HepG2 (cell line): ENCODE measurements around the gene BAHCC1. TPM values are rescaled to one million over a fixed set of nuclear protein-coding genes. Genes with fewer than 3 reads are reported as not detected.

ENCODE experiments used
- ATAC-seq: fragments of 200-7000 bp; cut with Tn5 transposase; 3 replicates; pipeline ENCODE4 v1.9.1; 2020; ENCODE audit warnings: mild to moderate bottlenecking, moderate library complexity
- BruUV-seq: library from RNA; stranded (reverse); fragments of 400-500 nt; replicated peaks from 2 replicates; lab custom pipeline; 2021; lab: Mats Ljungman, UMichigan
- CTCF ChIA-PET: fragments of 300-600 bp; formaldehyde crosslinking; extraction: SDS; loops from one replicate; lab custom pipeline; 2021; ENCODE audit warnings: low total read pairs, inconsistent platforms, low intra/inter-chr PET ratio; lab: Yijun Ruan, JAX
- POLR2A ChIA-PET: fragments of 350-600 bp; sonication (Branson Sonifier 250); formaldehyde crosslinking; loops from one replicate; lab custom pipeline; 2020; ENCODE audit warnings: antibody characterized with exemption, inconsistent platforms; lab: Yijun Ruan, JAX
- DNase-seq: peaks from one replicate; pipeline ENCODE4 v3.0.0-alpha.2; 2015; ENCODE audit warnings: low spot score
- FAIRE-seq: peaks from 3 replicates; lab custom pipeline; 2011; peaks lifted over from hg19 to GRCh38; lab: Jason Lieb, UNC
- H2AFZ ChIP-seq: one replicate; pipeline ENCODE4 v1.6.1; 2011; ENCODE audit warnings: low read length, inconsistent platforms
- H3K27ac ChIP-seq: fragments of 300-600 bp; 3 replicates; pipeline ENCODE4 v1.8.0; 2011; ENCODE audit warnings: mixed run types, mild to moderate bottlenecking, mixed read lengths, low read length, inconsistent platforms; ENCODE audit not compliant: insufficient read depth; ENCODE audit errors: extremely low read length
- H3K27me3 ChIP-seq, 2 experiments: fragments of 200-600 bp in 1 of 2; 2 replicates in 1 of 2; 3 replicates in 1 of 2; pipeline versions ENCODE4 v1.6.0 to v1.8.0; 2011; ENCODE audit warnings: low read length in 2 of 2, mild to moderate bottlenecking in 2 of 2, moderate library complexity in 2 of 2, inconsistent platforms in 1 of 2; ENCODE audit not compliant: insufficient read depth in 2 of 2, control insufficient read depth in 1 of 2
- H3K36me3 ChIP-seq, 2 experiments: fragments of 200-600 bp in 1 of 2; replicated peaks in 1 of 2; 2 replicates in 1 of 2; 3 replicates in 1 of 2; pipeline versions ENCODE4 v1.5.1 to v1.8.0; 2011; ENCODE audit warnings: low read length in 2 of 2, inconsistent platforms in 1 of 2; ENCODE audit not compliant: insufficient read depth in 2 of 2, control insufficient read depth in 1 of 2
- H3K4me1 ChIP-seq: 2 replicates; pipeline ENCODE4 v1.5.1; 2012; ENCODE audit warnings: low read length, inconsistent platforms; ENCODE audit not compliant: insufficient read depth
- H3K4me2 ChIP-seq: 2 replicates; pipeline ENCODE4 v1.6.0; 2011; ENCODE audit warnings: low read depth, low read length, inconsistent platforms
- H3K4me3 ChIP-seq, 3 experiments: fragments of 200-600 bp in 1 of 3; sonication (generic), shearing (Covaris generic) in 1 of 3; replicated peaks in 1 of 3; 2 replicates each; pipeline ENCODE4 v1.5.1; 2011 to 2016; ENCODE audit warnings: low read length in 3 of 3, inconsistent platforms in 2 of 3, low read depth in 2 of 3, mild to moderate bottlenecking in 2 of 3, control low read depth in 1 of 3, mixed read lengths in 1 of 3; ENCODE audit not compliant: insufficient read depth in 1 of 3
- H3K79me2 ChIP-seq: one replicate; pipeline ENCODE4 v1.6.1; 2011; ENCODE audit warnings: low read length, inconsistent platforms; ENCODE audit not compliant: insufficient read depth
- H3K9ac ChIP-seq: 2 replicates; pipeline ENCODE4 v1.6.0; 2011; ENCODE audit warnings: mild to moderate bottlenecking, low read depth, low read length, inconsistent platforms; ENCODE audit not compliant: insufficient read depth
- H3K9me3 ChIP-seq: 2 replicates; pipeline ENCODE4 v1.5.1; 2012; ENCODE audit warnings: mild to moderate bottlenecking, low read length
- H4K20me1 ChIP-seq: 2 replicates; pipeline ENCODE4 v1.6.0; 2011; ENCODE audit warnings: inconsistent platforms, mild to moderate bottlenecking, low read length, moderate library complexity; ENCODE audit not compliant: insufficient read depth
- GABPB1 ChIP-seq: IDR thresholded peaks from 2 replicates; pipeline ENCODE4 v1.6.1; 2016; ENCODE audit warnings: mild to moderate bottlenecking, missing genetic modification reagents, moderate library complexity, missing compliant biosample characterization
- HNRNPLL ChIP-seq: fragments of 200-400 bp; formaldehyde crosslinking; IDR thresholded peaks from 2 replicates; pipeline ENCODE4 v1.6.1; 2017; ENCODE audit warnings: mild to moderate bottlenecking, low read depth, low read length; ENCODE audit not compliant: poor library complexity, severe bottlenecking
- KMT2A ChIP-seq: sonication (generic); formaldehyde crosslinking; IDR thresholded peaks from 2 replicates; pipeline ENCODE4 v1.4.0; 2020; ENCODE audit warnings: missing genetic modification reagents
- PAWR ChIP-seq: sonication (generic); formaldehyde crosslinking; IDR thresholded peaks from 2 replicates; pipeline ENCODE4 v1.4.0; 2020; ENCODE audit warnings: missing genetic modification reagents, mild to moderate bottlenecking, borderline replicate concordance
- RFX3 ChIP-seq: IDR thresholded peaks from 2 replicates; pipeline ENCODE4 v1.6.1; 2016; ENCODE audit warnings: missing biosample characterization, missing genetic modification reagents
- ZNF263 ChIP-seq: sonication (generic); formaldehyde crosslinking; IDR thresholded peaks from 2 replicates; pipeline ENCODE4 v1.4.0; 2020; ENCODE audit warnings: missing genetic modification reagents
- ZNF724P ChIP-seq: sonication (generic); formaldehyde crosslinking; IDR thresholded peaks from 2 replicates; pipeline ENCODE4 v1.8.0; 2022; ENCODE audit warnings: missing genetic modification reagents, borderline replicate concordance
- ZNF879 ChIP-seq: sonication (generic); formaldehyde crosslinking; IDR thresholded peaks from 2 replicates; pipeline ENCODE4 v1.8.1; 2023; ENCODE audit warnings: missing genetic modification reagents
- WGBS: methylation state at CpG from one replicate; pipeline ENCODE4 v1.1.6; 2017; ENCODE audit warnings: low lambda C conversion rate; 5-methylcytosine and 5-hydroxymethylcytosine counted together
- in situ Hi-C: cut with HindIII; loops from 2 replicates; pipeline ENCODE4 v1.10.0; 2017; ENCODE audit warnings: low pct_unique_long_range_greater_than_20kb; ENCODE audit not compliant: extremely low pct_ligation_motif_present
- intact Hi-C: fragments of 100-400 bp; cut with micrococcal nuclease; formaldehyde crosslinking; loops from one replicate; pipeline ENCODE4 v1.10.0; 2022; ENCODE audit not compliant: unreplicated experiment
- polyA plus RNA-seq, 8 experiments: library from polyadenylated mRNA; depleted of rRNA in 3 of 8; stranded (reverse) in 7 of 8; unstranded in 1 of 8; fragments of >200 nt; fragmentation: Illumina TruSeq in 4 of 8; extraction: Trizol in 4 of 8; gene quantifications; 2 replicates each; pipeline versions ENCODE4 v1.2.1 to v1.2.3, GENCODE V29; 2011 to 2016; ENCODE audit warnings: low read depth in 4 of 8, missing spikeins in 1 of 8, mixed read lengths in 1 of 8; ENCODE audit not compliant: insufficient read depth in 1 of 8
- total RNA-seq, 5 experiments: library from RNA; depleted of rRNA; stranded (reverse); fragments of >200 nt; fragmentation: Illumina TruSeq; extraction: Trizol; gene quantifications; 2 replicates each; pipeline ENCODE4 v1.2.3, GENCODE V29; 2016; ENCODE audit warnings: low read depth in 1 of 5
- TF ChIP-seq, protein P1 (sequence below): sonication (generic); formaldehyde crosslinking; IDR thresholded peaks from 2 replicates; pipeline ENCODE4 v1.5.1; 2020; ENCODE audit warnings: mild to moderate bottlenecking, missing genetic modification reagents, moderate library complexity
- TF ChIP-seq, protein P2 (sequence below): sonication (generic); formaldehyde crosslinking; IDR thresholded peaks from 2 replicates; pipeline ENCODE4 v1.4.0; 2020; ENCODE audit warnings: missing genetic modification reagents
- TF ChIP-seq, protein P3 (sequence below): sonication (generic); formaldehyde crosslinking; IDR thresholded peaks from 2 replicates; pipeline ENCODE4 v1.5.0; 2020; ENCODE audit warnings: missing genetic modification reagents

The BAHCC1 gene
- total and polyA plus RNA-seq, 2 of the 13 experiments (the other 11 are each of a cell fraction or from before 2014, with no cell fraction given): 1.4 to 1.7 TPM

DNA sequence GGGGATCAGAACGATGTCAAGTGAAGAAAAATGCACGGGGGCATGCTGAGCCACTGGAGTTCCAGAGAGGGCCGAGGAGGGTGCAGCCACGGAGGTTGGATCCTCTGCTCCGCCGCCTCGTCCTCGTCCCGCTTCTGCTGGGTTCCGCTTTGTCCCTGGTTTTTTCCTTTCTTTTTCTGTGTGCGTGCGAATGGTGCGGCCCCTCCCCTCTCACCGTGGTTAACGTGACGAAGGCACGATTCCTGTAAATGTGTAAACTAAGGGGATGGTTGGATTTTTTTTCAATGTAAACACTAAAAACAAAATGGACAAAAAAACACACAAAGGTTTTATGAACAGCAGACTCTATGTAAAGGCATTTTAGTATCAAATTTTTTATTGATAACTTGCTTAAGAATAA is 70.7 kb downstream of the BAHCC1 start:
- WGBS: 61% methylated on average over 17 of the region's 17 CpGs
- ATAC-seq (no peak), FAIRE-seq (no peak), DNase-seq (no peak)
- Histone ChIP-seq H3K79me2 (no peaks in the 10 kb centered on the region), H3K36me3 (no peaks in the 10 kb centered on the region; a peak in 1 of 5 replicates), H3K27me3 (peaks cover 3 to 26% of the 10 kb centered on the region in 2 experiments; a peak in 4 of 5 replicates), H3K9ac (no peak overlapping the region), H4K20me1 (no peaks in the 10 kb centered on the region), H3K4me1 (peaks cover 46% of the 10 kb centered on the region), H3K4me2 (no peak overlapping the region), H3K27ac (no peak overlapping the region), H3K9me3 (no peaks in the 10 kb centered on the region), H3K4me3 (0 out of 6 replicates have a peak overlapping the region, but pooled peaks of 1 of the 3 experiments have one; percentile 11), H2AFZ (no peak overlapping the region)
- no TSS peak for BruUV-seq
- TF ChIP-seq RFX3 (CRISPR knock-in tag) (no peak), ZNF879 (CRISPR knock-in tag) (no peak), KMT2A (CRISPR knock-in tag) (no peak)
- intact Hi-C loops: no loop called here
- in situ Hi-C loops: no loop called here
- ChIA-PET POLR2A (no interaction called here), CTCF (no interaction called here)

DNA sequence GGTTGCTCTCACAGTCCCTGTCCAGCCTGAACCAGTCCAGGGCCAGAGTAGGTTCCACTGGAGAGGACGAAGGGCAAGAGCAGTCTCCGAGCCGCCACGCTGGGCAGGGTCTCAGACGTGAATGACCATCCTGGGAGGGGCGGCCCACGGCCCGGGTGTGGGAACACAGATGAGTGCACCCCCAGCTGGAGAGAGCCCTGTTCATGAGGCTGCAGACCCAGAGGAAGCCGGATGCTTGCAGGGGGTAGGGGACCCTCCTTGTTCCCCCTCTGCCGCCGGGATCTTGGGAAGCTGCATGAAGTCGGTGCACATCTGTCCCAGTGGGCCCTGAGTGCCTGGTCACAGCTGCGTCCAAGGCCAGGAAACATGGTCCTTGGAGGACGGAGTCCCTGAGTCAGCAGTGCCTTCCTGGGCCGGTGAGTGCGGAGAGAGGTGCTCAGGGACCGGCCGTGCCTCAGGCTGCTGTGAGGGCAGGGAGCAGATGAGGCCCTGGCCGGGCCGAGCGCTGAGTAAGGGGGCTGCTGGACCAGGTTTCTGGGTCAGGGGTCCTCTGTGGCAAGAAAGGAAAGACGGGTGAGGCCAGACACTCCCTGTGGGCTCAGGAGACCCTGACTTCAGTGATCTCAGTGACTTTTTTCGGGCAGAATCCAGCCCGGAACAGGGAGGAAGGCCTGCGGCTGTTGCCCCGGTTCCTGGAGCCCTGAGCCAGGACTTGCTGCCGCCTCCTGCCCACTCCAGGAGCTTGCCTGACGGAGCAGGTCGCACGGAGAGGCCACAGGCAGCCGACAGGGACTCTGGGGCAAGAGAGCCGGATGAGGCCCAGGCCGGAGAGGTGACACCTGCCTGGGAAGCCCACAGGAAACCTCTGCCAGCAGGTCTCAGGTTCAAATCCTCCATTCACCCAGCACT is 71.6 kb downstream of the BAHCC1 start:
- Histone ChIP-seq H3K36me3 (no peaks in the 10 kb centered on the region; a peak in 1 of 5 replicates), H3K9me3 (no peaks in the 10 kb centered on the region), H3K27ac (no peak overlapping the region), H3K4me3 (peak overlapping the region; percentile 0 to 64 (median 28); a peak in 5 of 6 replicates), H3K9ac (peak overlapping the region; percentile 64), H3K4me2 (peak overlapping the region; percentile 85), H3K27me3 (peaks cover 3 to 26% of the 10 kb centered on the region in 2 experiments; a peak in 4 of 5 replicates), H3K79me2 (no peaks in the 10 kb centered on the region), H2AFZ (no peak overlapping the region), H4K20me1 (no peaks in the 10 kb centered on the region), H3K4me1 (peaks cover 46% of the 10 kb centered on the region)
- in situ Hi-C loops (no loop called here), intact Hi-C loops (no loop called here)
- FAIRE-seq: peak; percentile 32
- POLR2A ChIA-PET: interaction anchor here (0.7 kb wide), 1 partner anchor 72 kb away, joined by 3 read pairs; the partner anchor contains the start of gene BAHCC1
- CTCF ChIA-PET: no interaction called here
- no TSS peak for BruUV-seq
- DNase-seq: peak; percentile 29
- WGBS: 21% methylated on average over 17 of the region's 33 CpGs
- ATAC-seq: peak; percentile 77
- peak; percentile 39; the same call in 1 of the 2 replicates for TF ChIP-seq ZNF263 (CRISPR knock-in tag)
- TF ChIP-seq, protein P1, sequence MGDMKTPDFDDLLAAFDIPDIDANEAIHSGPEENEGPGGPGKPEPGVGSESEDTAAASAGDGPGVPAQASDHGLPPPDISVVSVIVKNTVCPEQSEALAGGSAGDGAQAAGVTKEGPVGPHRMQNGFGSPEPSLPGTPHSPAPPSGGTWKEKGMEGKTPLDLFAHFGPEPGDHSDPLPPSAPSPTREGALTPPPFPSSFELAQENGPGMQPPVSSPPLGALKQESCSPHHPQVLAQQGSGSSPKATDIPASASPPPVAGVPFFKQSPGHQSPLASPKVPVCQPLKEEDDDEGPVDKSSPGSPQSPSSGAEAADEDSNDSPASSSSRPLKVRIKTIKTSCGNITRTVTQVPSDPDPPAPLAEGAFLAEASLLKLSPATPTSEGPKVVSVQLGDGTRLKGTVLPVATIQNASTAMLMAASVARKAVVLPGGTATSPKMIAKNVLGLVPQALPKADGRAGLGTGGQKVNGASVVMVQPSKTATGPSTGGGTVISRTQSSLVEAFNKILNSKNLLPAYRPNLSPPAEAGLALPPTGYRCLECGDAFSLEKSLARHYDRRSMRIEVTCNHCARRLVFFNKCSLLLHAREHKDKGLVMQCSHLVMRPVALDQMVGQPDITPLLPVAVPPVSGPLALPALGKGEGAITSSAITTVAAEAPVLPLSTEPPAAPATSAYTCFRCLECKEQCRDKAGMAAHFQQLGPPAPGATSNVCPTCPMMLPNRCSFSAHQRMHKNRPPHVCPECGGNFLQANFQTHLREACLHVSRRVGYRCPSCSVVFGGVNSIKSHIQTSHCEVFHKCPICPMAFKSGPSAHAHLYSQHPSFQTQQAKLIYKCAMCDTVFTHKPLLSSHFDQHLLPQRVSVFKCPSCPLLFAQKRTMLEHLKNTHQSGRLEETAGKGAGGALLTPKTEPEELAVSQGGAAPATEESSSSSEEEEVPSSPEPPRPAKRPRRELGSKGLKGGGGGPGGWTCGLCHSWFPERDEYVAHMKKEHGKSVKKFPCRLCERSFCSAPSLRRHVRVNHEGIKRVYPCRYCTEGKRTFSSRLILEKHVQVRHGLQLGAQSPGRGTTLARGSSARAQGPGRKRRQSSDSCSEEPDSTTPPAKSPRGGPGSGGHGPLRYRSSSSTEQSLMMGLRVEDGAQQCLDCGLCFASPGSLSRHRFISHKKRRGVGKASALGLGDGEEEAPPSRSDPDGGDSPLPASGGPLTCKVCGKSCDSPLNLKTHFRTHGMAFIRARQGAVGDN (CRISPR knock-in tag): peak; percentile 76
- TF ChIP-seq HNRNPLL: peak; percentile 59
- peak; percentile 22; the same call in 1 of the 2 replicates for TF ChIP-seq GABPB1 (CRISPR knock-in tag)
- TF ChIP-seq, protein P2, sequence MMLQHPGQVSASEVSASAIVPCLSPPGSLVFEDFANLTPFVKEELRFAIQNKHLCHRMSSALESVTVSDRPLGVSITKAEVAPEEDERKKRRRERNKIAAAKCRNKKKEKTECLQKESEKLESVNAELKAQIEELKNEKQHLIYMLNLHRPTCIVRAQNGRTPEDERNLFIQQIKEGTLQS (CRISPR knock-in tag): no peak
- TF ChIP-seq PAWR (CRISPR knock-in tag): 0 out of 2 replicates have a peak, but pooled peaks have one; percentile 10
- TF ChIP-seq, protein P3, sequence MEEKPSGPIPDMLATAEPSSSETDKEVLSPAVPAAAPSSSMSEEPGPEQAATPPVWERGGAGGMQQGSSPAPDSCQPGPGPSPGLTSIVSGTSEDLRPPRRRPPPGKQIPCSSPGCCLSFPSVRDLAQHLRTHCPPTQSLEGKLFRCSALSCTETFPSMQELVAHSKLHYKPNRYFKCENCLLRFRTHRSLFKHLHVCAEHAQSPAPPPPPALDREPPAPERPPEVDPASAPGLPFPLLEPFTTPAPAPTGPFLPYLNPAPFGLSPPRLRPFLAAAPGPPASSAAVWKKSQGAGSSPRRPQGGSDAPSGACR (CRISPR knock-in tag): 0 out of 2 replicates have a peak, but pooled peaks have one; percentile 32
- TF ChIP-seq ZNF724P (CRISPR knock-in tag): 0 out of 2 replicates have a peak, but pooled peaks have one; percentile 36
